Measurements from ENCODE around the gene SLC19A2.

DNA sequence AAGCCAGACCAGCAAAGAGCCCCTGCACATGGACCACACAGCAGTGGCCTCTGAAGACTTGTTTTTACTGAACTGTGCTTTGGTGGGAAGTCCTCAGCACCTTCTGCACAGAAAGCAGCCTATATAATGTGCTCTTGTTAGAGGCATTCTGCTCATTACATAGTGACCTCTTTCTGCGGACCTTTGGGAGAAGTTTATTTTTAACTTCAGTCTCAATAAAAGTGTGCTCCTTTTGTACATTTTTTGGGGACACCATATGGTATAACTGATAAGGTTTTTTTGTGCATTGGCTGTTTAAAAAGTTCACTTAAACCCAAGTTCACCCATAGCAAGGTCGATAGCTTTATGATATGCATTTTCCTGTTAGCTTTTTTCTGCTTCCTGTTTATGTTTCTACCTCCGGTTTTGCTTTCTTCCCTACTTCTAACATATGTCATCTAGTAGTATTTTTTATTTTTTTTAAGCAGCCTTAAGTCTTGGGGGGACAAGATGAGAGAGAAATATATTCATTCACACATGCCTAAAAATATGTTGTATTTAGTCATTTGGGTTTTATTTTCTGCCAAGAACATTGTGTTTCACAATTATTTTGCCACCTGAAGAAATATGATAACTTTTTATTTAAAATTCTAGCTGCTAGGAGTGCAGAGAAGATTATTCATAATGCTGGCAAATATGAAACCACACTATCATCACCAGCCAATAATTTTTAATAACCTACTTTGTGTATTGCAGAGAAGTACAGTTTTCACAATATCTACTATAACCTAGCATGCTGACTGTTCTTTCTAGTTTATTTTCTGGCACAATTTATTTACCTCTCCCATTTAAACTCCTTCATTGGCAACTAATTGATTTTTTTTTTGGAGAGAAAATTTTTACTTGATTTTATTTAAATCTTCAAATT lies 22.9 kb upstream of the SLC19A2 start:
- TF ChIP-seq, protein P1, sequence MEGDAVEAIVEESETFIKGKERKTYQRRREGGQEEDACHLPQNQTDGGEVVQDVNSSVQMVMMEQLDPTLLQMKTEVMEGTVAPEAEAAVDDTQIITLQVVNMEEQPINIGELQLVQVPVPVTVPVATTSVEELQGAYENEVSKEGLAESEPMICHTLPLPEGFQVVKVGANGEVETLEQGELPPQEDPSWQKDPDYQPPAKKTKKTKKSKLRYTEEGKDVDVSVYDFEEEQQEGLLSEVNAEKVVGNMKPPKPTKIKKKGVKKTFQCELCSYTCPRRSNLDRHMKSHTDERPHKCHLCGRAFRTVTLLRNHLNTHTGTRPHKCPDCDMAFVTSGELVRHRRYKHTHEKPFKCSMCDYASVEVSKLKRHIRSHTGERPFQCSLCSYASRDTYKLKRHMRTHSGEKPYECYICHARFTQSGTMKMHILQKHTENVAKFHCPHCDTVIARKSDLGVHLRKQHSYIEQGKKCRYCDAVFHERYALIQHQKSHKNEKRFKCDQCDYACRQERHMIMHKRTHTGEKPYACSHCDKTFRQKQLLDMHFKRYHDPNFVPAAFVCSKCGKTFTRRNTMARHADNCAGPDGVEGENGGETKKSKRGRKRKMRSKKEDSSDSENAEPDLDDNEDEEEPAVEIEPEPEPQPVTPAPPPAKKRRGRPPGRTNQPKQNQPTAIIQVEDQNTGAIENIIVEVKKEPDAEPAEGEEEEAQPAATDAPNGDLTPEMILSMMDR (IDR thresholded peaks at IDR 0.05) = no peak
- no peak for TF ChIP-seq POLR2A (IDR thresholded peaks at IDR 0.05)
